ENCODE results near the gene SLC6A18.

Gene SLC6A18

GRCh38 chr5:1187234-1187949 lies 37.8 kb upstream of the SLC6A18 start:
- TF ChIP-seq TAF1 (IDR thresholded peaks at IDR 0.05; ENCODE audit: borderline replicate concordance, insufficient read depth, low read length) (no peak), REST (IDR thresholded peaks at IDR 0.05; ENCODE audit: insufficient read depth in 1 of 2, low read depth in 2 of 2, low read length in 2 of 2) (no peak), POLR2AphosphoS5 (IDR thresholded peaks at IDR 0.05; ENCODE audit: low read depth, low read length) (no peak), FOXP2 (optimal IDR thresholded peaks at IDR 0.05; ENCODE audit: borderline replicate concordance, extremely low read depth, extremely low read length, insufficient read depth) (no peak), SIN3A (IDR thresholded peaks at IDR 0.05; ENCODE audit: borderline replicate concordance, insufficient read depth, low read length) (no peak)

GRCh38 chr5:1187950-1188334 lies 37.2 kb upstream of the SLC6A18 start:
- no peak for TF ChIP-seq POLR2AphosphoS5 (IDR thresholded peaks at IDR 0.05; ENCODE audit: low read depth, low read length)
- TF ChIP-seq SIN3A (IDR thresholded peaks at IDR 0.05; ENCODE audit: borderline replicate concordance, insufficient read depth, low read length): no peak
- no peak for TF ChIP-seq FOXP2 (optimal IDR thresholded peaks at IDR 0.05; ENCODE audit: borderline replicate concordance, extremely low read depth, extremely low read length, insufficient read depth)
- TF ChIP-seq REST (IDR thresholded peaks at IDR 0.05; ENCODE audit: insufficient read depth in 1 of 2, low read depth in 2 of 2, low read length in 2 of 2): no peak
- no peak for TF ChIP-seq TAF1 (IDR thresholded peaks at IDR 0.05; ENCODE audit: borderline replicate concordance, insufficient read depth, low read length)

GRCh38 chr5:1188464-1188863 lies 36.7 kb upstream of the SLC6A18 start:
- TF ChIP-seq FOXP2 (optimal IDR thresholded peaks at IDR 0.05; ENCODE audit: borderline replicate concordance, extremely low read depth, extremely low read length, insufficient read depth) (no peak), TAF1 (IDR thresholded peaks at IDR 0.05; ENCODE audit: borderline replicate concordance, insufficient read depth, low read length) (no peak), REST (IDR thresholded peaks at IDR 0.05; ENCODE audit: insufficient read depth in 1 of 2, low read depth in 2 of 2, low read length in 2 of 2) (no peak), SIN3A (IDR thresholded peaks at IDR 0.05; ENCODE audit: borderline replicate concordance, insufficient read depth, low read length) (no peak), POLR2AphosphoS5 (IDR thresholded peaks at IDR 0.05; ENCODE audit: low read depth, low read length) (no peak)

- TF ChIP-seq TAF1 (IDR thresholded peaks at IDR 0.05; ENCODE audit: borderline replicate concordance, insufficient read depth, low read length): no peak
- TF ChIP-seq FOXP2 (optimal IDR thresholded peaks at IDR 0.05; ENCODE audit: borderline replicate concordance, extremely low read depth, extremely low read length, insufficient read depth): no peak
- no peak for TF ChIP-seq SIN3A (IDR thresholded peaks at IDR 0.05; ENCODE audit: borderline replicate concordance, insufficient read depth, low read length)
- TF ChIP-seq REST (IDR thresholded peaks at IDR 0.05; ENCODE audit: insufficient read depth in 1 of 2, low read depth in 2 of 2, low read length in 2 of 2): no peak
- TF ChIP-seq POLR2AphosphoS5 (IDR thresholded peaks at IDR 0.05; ENCODE audit: low read depth, low read length): no peak
Measured at GRCh38 chr5:1189269-1189668, 35.9 kb upstream of the SLC6A18 start.

All from PFSK-1 (cell line).